ENCODE results near the gene TMEM14C. TPM values are rescaled to one million over a fixed set of nuclear protein-coding genes. Genes with fewer than 3 reads are reported as not detected.

TMEM14C gene
- total RNA-seq, 2 donors from 2014 or later = 99.7 to 208 TPM

DNA sequence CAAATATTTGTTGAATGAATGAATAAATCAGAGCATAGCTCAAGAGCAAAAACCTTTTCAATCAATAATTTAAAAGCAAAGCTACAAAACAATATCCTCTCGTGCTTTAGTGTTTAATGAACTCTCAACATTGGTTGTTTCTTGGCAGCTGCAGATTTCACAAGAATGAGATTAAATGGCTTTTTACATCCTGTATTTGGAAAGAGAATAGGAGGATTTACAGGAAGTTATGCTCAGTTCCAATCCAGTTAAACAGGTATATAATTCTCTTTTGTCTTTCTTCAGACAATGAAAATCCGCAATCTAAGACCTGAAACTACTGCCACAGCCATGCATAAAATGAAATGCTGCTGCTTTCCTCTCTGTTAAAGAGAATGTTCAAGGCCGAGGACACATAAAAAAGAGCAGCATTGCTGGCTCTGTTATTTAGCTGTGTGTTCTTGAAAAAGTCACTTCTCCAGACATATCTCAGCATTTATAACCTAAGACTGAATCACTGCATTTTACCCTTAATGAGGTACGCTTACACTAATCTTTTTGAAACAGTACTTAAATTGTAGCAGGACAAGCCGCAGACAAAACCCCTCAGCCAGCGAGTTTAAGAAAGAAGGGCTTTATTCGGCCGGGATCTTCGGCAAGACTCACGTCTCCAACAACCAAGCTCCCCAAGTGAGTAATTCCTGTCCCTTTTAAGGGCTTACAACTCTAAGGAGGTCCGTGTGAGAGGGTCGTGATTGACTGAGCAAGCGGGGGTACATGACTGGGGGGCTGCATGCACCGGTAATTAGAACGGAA lies 32.0 kb upstream of the TMEM14C start:
- Histone ChIP-seq H3K27ac (peak overlapping the region; percentile 66 to 92), H3K36me3 (no peaks in the 10 kb centered on the region), H3K27me3 (replicated peaks; ENCODE audit: insufficient read depth) (no peaks in the 10 kb centered on the region), H3K4me1 (replicated peaks) (peaks cover 6% of the 10 kb centered on the region), H3K4me3 (peak overlapping the region; percentile 5 to 30), H3K9me3 (no peaks in the 10 kb centered on the region)
- DNase-seq (ENCODE audit: low spot score) = no peak
- TF ChIP-seq POLR2A (IDR thresholded peaks at IDR 0.05) = no peak
- TF ChIP-seq POLR2AphosphoS5 (IDR thresholded peaks at IDR 0.05) = peak; percentile 56
- 46% methylated on average over 15 of the region's 15 CpGs for WGBS
- intact Hi-C loops (cut with DNase I) = loop anchor here (2.0 to 10.0 kb wide), 2 partner anchors 76 to 180 kb away; no protein-coding TSS in a partner anchor

DNA sequence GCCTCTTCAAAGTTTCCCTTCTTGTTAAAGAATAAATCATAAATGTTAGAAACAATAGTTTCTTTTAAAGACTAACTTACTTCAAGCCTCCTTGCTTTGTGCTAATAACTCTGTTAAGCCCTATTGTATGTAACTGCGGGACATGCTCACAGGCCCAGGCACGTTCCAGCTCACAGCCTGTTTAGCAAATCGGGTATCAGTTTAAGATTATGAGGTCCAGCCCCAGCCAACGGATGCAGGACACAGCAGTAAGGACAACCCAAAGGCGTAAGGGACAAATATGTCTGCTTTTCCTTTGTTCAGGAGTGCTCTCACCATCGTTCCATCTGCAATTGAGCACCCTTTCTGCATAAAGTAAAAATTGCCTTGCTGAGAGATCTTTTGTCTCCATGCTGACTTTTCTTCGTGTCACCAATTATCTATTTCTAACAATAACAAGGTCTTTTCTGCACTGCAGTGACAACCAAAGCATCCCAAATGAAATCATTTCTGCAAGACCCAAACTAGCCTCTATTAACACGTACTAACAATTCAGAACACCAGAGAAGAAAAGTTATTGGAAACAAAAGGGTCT lies 29.8 kb upstream of the TMEM14C start:
- DNase-seq (ENCODE audit: low spot score) = no peak
- no peak for TF ChIP-seq POLR2A (IDR thresholded peaks at IDR 0.05)
- TF ChIP-seq POLR2AphosphoS5 (IDR thresholded peaks at IDR 0.05) = no peak
- TF ChIP-seq, protein P1, sequence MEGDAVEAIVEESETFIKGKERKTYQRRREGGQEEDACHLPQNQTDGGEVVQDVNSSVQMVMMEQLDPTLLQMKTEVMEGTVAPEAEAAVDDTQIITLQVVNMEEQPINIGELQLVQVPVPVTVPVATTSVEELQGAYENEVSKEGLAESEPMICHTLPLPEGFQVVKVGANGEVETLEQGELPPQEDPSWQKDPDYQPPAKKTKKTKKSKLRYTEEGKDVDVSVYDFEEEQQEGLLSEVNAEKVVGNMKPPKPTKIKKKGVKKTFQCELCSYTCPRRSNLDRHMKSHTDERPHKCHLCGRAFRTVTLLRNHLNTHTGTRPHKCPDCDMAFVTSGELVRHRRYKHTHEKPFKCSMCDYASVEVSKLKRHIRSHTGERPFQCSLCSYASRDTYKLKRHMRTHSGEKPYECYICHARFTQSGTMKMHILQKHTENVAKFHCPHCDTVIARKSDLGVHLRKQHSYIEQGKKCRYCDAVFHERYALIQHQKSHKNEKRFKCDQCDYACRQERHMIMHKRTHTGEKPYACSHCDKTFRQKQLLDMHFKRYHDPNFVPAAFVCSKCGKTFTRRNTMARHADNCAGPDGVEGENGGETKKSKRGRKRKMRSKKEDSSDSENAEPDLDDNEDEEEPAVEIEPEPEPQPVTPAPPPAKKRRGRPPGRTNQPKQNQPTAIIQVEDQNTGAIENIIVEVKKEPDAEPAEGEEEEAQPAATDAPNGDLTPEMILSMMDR (IDR thresholded peaks at IDR 0.05) = no peak
- Histone ChIP-seq H3K4me1 (replicated peaks) (peaks cover 9% of the 10 kb centered on the region), H3K27ac (peak overlapping the region; percentile 92 to 94), H3K36me3 (no peaks in the 10 kb centered on the region), H3K27me3 (replicated peaks; ENCODE audit: insufficient read depth) (no peaks in the 10 kb centered on the region), H3K9me3 (no peaks in the 10 kb centered on the region), H3K4me3 (peak overlapping the region in 1 of 2 donors; percentile 68)
- 76% methylated on average over 8 of the region's 8 CpGs for WGBS
- intact Hi-C loops (cut with DNase I) = loop anchor here (10.0 kb wide), 1 partner anchor 78 kb away; no protein-coding TSS in a partner anchor

DNA sequence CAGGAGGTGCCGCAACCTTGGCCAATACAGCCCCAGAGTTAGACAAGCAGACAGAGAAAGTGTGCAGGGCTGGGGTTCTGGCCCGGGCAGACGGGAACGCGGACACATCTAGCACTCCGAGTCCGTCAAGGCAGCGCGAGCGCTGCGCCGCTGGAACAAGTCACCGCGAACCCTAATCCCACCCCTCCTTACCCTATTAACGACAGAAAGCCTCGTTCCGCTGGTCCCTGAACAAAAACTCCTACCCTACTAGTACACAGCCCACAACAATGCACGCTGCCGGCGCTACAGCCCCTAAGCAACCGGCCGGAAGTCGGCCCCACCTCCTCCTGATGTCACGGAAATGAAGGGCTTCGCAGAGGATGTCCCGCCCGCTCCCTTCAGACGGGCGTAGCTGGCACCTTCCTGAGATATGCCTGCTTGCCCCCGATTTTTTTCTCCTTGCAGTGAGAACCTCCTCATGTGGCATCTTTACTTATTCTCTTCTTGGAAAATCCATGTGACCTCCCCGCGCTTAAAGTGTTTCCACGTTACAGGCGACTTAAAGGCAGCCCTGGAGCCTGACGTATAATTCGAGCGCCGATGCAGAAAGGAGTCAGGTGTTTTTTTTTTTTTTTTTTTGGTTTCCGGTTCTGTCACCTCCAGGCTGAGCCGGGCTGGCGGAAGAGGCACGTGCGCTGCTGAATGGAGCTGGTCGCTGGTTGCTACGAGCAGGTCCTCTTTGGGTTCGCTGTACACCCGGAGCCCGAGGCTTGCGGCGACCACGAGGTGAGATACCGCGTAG lies 28.4 kb upstream of the TMEM14C start, which contains the start of the genes C6orf52 and PAK1IP1:
Gene C6orf52 (minus strand): TSS at position 315 of the 784 bp plus-strand sequence. CDS start 7,066 bp downstream, outside the sequence.
Gene PAK1IP1 (plus strand): TSS at position 671 of the 784 bp plus-strand sequence. CDS start 14 bp downstream, at position 685.
- intact Hi-C loops (cut with DNase I) = loop anchor here (2.0 to 10.0 kb wide), 2 partner anchors 28 to 80 kb away; partner anchors contain the start of gene TMEM14C
- Histone ChIP-seq H3K27me3 (replicated peaks; ENCODE audit: insufficient read depth) (no peaks in the 10 kb centered on the region), H3K4me1 (replicated peaks) (peaks cover 9% of the 10 kb centered on the region), H3K9me3 (no peaks in the 10 kb centered on the region), H3K27ac (peak within 1 kb of the TSS; percentile 92 to 94), H3K4me3 (peak within 1 kb of the TSS; percentile 68 to 90), H3K36me3 (no peaks in the 10 kb centered on the region)
- under 1% methylated on average over 53 of the region's 53 CpGs for WGBS
- TF ChIP-seq POLR2AphosphoS5 (IDR thresholded peaks at IDR 0.05) (peak; percentile 92), POLR2A (IDR thresholded peaks at IDR 0.05) (peak; percentile 80)
- TF ChIP-seq, protein P1 (IDR thresholded peaks at IDR 0.05) = peak in 1 of 4 experiments; percentile 4
- peak; percentile 94 for DNase-seq (ENCODE audit: low spot score)

DNA sequence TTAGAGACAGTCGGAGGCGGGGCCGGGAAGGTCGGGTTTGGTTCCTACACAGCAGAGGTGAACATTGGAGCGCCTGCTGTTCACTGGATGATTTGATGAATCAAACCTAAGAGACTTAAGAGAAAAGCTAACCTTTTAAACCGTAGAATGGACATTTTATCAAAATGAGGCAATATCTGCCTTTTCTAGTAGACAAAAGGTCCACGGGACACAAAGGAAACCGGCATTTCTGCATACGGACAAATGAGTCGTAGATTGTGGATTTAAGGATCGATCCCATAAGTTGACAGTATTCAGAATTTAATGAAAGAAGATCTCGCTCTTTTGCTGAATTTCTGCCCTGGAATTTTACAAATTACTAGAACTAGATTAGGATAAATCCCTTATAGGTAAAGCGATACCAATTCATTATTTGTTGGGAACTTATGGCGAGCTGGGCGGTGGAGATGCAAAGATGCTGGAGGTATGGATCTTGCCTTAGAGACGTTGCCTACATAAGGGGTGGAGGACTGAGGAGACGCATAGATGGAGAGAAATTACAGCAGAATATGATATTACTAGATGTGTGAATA lies 27.7 kb upstream of the TMEM14C start:
- no peak for DNase-seq (ENCODE audit: low spot score)
- Histone ChIP-seq H3K4me3 (peak overlapping the region; percentile 68 to 90), H3K9me3 (no peaks in the 10 kb centered on the region), H3K27ac (peak overlapping the region; percentile 92 to 94), H3K27me3 (replicated peaks; ENCODE audit: insufficient read depth) (no peaks in the 10 kb centered on the region), H3K4me1 (replicated peaks) (peaks cover 5% of the 10 kb centered on the region), H3K36me3 (no peaks in the 10 kb centered on the region)
- WGBS = 0% methylated on average over 17 of the region's 17 CpGs
- TF ChIP-seq POLR2A (IDR thresholded peaks at IDR 0.05) = no peak
- no peak for TF ChIP-seq POLR2AphosphoS5 (IDR thresholded peaks at IDR 0.05)
- TF ChIP-seq, protein P1 (IDR thresholded peaks at IDR 0.05) = no peak
- intact Hi-C loops (cut with DNase I) = loop anchor here (2.0 to 10.0 kb wide), 2 partner anchors 28 to 80 kb away; partner anchors contain the start of gene TMEM14C

Measured in prostate gland (tissue), 2 donors.